ENCODE data around the gene DSEL.

DSEL gene

DNA sequence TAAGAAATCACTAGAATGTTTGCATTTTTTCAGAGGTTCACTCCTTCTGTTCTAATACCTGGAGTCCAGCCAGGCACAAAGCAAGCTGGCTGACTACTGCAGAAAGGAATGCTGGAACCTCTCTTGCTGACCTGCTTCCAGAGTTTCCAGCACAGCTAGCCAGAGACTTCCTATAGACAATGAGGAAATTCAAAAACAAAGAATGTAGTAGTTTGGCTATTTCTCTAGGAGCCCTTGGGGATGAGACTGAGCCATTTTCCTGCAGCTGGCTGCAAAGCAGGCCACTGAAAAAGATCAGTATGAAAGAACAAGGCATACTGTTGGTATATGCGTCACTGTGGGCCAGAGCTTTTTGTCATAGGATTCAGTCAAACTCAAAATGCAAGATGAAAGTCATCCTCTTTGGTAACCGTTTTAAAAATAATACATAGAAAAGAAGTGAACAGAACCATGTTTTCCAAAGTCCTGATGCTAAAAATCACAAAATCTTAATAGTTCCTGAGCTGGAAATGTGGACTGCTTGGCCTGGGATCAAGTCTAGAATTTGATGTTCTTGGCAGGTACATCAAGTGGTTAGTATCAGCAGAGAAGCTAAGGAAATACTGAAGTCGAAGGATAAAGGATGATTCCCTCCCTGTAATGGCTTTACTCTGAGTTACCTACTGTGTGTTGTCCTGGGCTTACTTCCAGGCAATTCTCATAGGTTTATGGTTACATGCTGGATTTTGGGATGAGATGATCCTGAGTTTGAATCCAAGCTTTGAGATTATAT lies 9.0 kb upstream of the DSEL start:
- DNase-seq (ENCODE audit: insufficient read length, low spot score) (no peak), FAIRE-seq (no peak)
- TF ChIP-seq, protein P1, sequence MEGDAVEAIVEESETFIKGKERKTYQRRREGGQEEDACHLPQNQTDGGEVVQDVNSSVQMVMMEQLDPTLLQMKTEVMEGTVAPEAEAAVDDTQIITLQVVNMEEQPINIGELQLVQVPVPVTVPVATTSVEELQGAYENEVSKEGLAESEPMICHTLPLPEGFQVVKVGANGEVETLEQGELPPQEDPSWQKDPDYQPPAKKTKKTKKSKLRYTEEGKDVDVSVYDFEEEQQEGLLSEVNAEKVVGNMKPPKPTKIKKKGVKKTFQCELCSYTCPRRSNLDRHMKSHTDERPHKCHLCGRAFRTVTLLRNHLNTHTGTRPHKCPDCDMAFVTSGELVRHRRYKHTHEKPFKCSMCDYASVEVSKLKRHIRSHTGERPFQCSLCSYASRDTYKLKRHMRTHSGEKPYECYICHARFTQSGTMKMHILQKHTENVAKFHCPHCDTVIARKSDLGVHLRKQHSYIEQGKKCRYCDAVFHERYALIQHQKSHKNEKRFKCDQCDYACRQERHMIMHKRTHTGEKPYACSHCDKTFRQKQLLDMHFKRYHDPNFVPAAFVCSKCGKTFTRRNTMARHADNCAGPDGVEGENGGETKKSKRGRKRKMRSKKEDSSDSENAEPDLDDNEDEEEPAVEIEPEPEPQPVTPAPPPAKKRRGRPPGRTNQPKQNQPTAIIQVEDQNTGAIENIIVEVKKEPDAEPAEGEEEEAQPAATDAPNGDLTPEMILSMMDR (IDR thresholded peaks at IDR 0.05; ENCODE audit: insufficient read depth, missing control alignments), result no peak

DNA sequence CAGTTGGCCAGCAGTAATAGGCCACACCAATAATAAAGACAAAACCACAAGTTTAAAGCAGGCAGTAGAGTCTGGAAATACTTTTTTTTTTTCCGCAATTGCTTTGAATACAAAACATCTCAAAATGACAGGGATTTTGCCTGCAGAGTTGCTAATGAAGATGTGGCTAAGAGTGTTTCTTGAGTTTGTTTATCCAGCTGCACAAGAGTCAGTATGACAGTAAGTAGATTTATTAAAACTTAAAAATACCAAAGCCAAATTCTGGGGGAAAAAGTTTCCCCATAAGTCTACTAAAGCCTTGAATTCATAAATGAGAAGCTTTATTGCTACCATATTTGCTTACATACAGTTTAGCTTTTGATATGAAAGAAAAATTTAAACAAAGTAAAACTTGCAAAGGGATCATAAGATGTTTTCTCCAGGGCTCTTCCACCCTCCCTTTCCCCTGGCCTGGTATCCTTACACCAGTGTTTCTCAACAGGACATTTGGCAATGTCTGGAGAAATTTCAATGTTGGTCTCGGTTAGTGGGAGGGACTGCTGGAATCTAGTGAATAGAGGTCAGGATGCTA lies 3.9 kb upstream of the DSEL start:
- FAIRE-seq (no peak), DNase-seq (ENCODE audit: insufficient read length, low spot score) (no peak)
- TF ChIP-seq, protein P1 (IDR thresholded peaks at IDR 0.05; ENCODE audit: insufficient read depth, missing control alignments), result no peak

- FAIRE-seq (no peak), DNase-seq (ENCODE audit: insufficient read length, low spot score) (no peak)
- TF ChIP-seq, protein P1 (IDR thresholded peaks at IDR 0.05; ENCODE audit: insufficient read depth, missing control alignments), result no peak
Measured at GRCh38 chr18:67519592-67519991, 3.1 kb upstream of the DSEL start.

DNA sequence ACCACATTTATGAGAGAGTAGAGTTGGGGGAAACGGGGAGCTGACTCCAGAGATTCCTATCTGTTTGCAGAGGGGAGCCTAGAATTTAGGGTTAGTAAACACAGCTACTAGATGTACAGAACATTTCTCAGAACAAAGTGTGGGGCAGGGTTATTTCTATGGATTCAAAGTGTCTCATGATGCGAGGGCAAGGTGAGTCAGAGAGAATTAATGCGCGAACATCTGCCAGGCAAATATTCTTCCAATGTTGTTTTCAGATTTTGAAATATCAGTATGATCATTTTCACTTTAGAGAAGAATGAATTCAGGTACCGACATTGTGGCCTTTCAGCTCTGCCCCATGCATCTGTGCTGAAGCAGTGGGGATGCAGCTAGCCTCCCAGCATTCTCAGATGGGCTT lies 2.0 kb upstream of the DSEL start:
- TF ChIP-seq, protein P1 (IDR thresholded peaks at IDR 0.05; ENCODE audit: insufficient read depth, missing control alignments), result no peak
- FAIRE-seq (no peak), DNase-seq (ENCODE audit: insufficient read length, low spot score) (no peak)

GRCh38 chr18:67517444-67517765 lies 885 bp upstream of the DSEL start:
- TF ChIP-seq, protein P1 (IDR thresholded peaks at IDR 0.05; ENCODE audit: insufficient read depth, missing control alignments), result no peak
- DNase-seq (ENCODE audit: insufficient read length, low spot score) (no peak), FAIRE-seq (no peak)

- FAIRE-seq, result no peak
- DNase-seq (ENCODE audit: insufficient read length, low spot score), result peak; percentile 95
- TF ChIP-seq, protein P1 (IDR thresholded peaks at IDR 0.05; ENCODE audit: insufficient read depth, missing control alignments), result peak; percentile 63
Measured at GRCh38 chr18:67515942-67516538, 480 bp downstream of the DSEL start.
